ENCODE data around the gene ARL5A. TPM values are rescaled to one million over a fixed set of nuclear protein-coding genes. Genes with fewer than 3 reads are reported as not detected.

ARL5A gene
- total and polyA plus RNA-seq, 2 of the 4 experiments (the other 2 are of a cell fraction): 22.3 to 45.5 TPM

- dilution Hi-C loops (cut with HindIII; ENCODE audit: low sequenced_read_pairs, unreplicated experiment) (no loop called here), in situ Hi-C loops (cut with MboI; ENCODE audit: low sequenced_read_pairs) (no loop called here), intact Hi-C loops (cut with micrococcal nuclease) (no loop called here)
- no peak overlapping the region for H3K4me3 ChIP-seq (ENCODE audit: insufficient read depth, low read depth, low read length)
- H3K9ac ChIP-seq (ENCODE audit: low read depth, low read length): no peak overlapping the region
- no peak overlapping the region for H3K27ac ChIP-seq (ENCODE audit: insufficient read depth, low read length)
- no peak overlapping the region for H3K18ac ChIP-seq (ENCODE audit: low read depth, low read length)
- H3K36me3 ChIP-seq (ENCODE audit: control insufficient read depth, insufficient read depth, low read length): no peaks in the 10 kb centered on the region
- H3K4me2 ChIP-seq (ENCODE audit: low read depth, low read length): no peak overlapping the region
- no peak overlapping the region for H3K56ac ChIP-seq (ENCODE audit: extremely low read depth, insufficient read depth, low read length)
- H2BK120ac ChIP-seq (ENCODE audit: low read depth, low read length): no peak overlapping the region
- no peaks in the 10 kb centered on the region; the same call in 1 of the 2 replicates for H3K27me3 ChIP-seq (ENCODE audit: control insufficient read depth, insufficient read depth, low read length)
- H2BK5ac ChIP-seq (ENCODE audit: low read depth, low read length, poor library complexity, severe bottlenecking): no peak overlapping the region
- H4K20me1 ChIP-seq (ENCODE audit: insufficient read depth, low read length): no peaks in the 10 kb centered on the region
- no peak for ATAC-seq (ENCODE audit: low read depth)
- TF ChIP-seq CEBPB (IDR thresholded peaks at IDR 0.05; ENCODE audit: low read depth, low read length): no peak
- TF ChIP-seq RCOR1 (IDR thresholded peaks at IDR 0.05; ENCODE audit: insufficient replicate concordance, low read length): no peak
- TF ChIP-seq RAD21 (IDR thresholded peaks at IDR 0.05; ENCODE audit: low read length): no peak
- no peak for TF ChIP-seq ELK1 (IDR thresholded peaks at IDR 0.05; ENCODE audit: borderline replicate concordance, low read depth, low read length)
- TF ChIP-seq MAZ (IDR thresholded peaks at IDR 0.05; ENCODE audit: borderline replicate concordance, low read depth, low read length): no peak
- TF ChIP-seq, protein P1, sequence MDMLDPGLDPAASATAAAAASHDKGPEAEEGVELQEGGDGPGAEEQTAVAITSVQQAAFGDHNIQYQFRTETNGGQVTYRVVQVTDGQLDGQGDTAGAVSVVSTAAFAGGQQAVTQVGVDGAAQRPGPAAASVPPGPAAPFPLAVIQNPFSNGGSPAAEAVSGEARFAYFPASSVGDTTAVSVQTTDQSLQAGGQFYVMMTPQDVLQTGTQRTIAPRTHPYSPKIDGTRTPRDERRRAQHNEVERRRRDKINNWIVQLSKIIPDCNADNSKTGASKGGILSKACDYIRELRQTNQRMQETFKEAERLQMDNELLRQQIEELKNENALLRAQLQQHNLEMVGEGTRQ (IDR thresholded peaks at IDR 0.05; ENCODE audit: low read depth, low read length): no peak
- TF ChIP-seq NFE2L2 (IDR thresholded peaks at IDR 0.05; ENCODE audit: low read depth, low read length): no peak
- no peak for TF ChIP-seq BHLHE40 (IDR thresholded peaks at IDR 0.05; ENCODE audit: low read depth, low read length)
- TF ChIP-seq POLR2A (IDR thresholded peaks at IDR 0.05; ENCODE audit: low read depth, low read length): no peak
- TF ChIP-seq MAFK (IDR thresholded peaks at IDR 0.05; ENCODE audit: low read depth, low read length): no peak
- TF ChIP-seq MXI1 (IDR thresholded peaks at IDR 0.05; ENCODE audit: borderline replicate concordance, low read depth, low read length): no peak
- TF ChIP-seq SMC3 (IDR thresholded peaks at IDR 0.05; ENCODE audit: low read depth, low read length): no peak
- TF ChIP-seq, protein P2, sequence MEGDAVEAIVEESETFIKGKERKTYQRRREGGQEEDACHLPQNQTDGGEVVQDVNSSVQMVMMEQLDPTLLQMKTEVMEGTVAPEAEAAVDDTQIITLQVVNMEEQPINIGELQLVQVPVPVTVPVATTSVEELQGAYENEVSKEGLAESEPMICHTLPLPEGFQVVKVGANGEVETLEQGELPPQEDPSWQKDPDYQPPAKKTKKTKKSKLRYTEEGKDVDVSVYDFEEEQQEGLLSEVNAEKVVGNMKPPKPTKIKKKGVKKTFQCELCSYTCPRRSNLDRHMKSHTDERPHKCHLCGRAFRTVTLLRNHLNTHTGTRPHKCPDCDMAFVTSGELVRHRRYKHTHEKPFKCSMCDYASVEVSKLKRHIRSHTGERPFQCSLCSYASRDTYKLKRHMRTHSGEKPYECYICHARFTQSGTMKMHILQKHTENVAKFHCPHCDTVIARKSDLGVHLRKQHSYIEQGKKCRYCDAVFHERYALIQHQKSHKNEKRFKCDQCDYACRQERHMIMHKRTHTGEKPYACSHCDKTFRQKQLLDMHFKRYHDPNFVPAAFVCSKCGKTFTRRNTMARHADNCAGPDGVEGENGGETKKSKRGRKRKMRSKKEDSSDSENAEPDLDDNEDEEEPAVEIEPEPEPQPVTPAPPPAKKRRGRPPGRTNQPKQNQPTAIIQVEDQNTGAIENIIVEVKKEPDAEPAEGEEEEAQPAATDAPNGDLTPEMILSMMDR (conservative IDR thresholded peaks at IDR 0.05; ENCODE audit: low read depth, low read length): no peak
- no peak for TF ChIP-seq FOS (IDR thresholded peaks at IDR 0.05; ENCODE audit: low read depth, low read length)
- TF ChIP-seq CHD1 (IDR thresholded peaks at IDR 0.05; ENCODE audit: low read depth, low read length): no peak
- no peak for TF ChIP-seq RFX5 (IDR thresholded peaks at IDR 0.05; ENCODE audit: low read depth, low read length)
- no peaks in the 10 kb centered on the region for H3K9me3 ChIP-seq (ENCODE audit: control insufficient read depth, insufficient read depth, low read length)
- no peak overlapping the region for H2AK5ac ChIP-seq (ENCODE audit: low read depth, low read length)
- no peak overlapping the region for H2BK20ac ChIP-seq (ENCODE audit: low read depth, low read length)
- POLR2A ChIA-PET (ENCODE audit: unreplicated experiment): no interaction called here
- H3K79me1 ChIP-seq (ENCODE audit: low read depth in 1 of 2, low read length in 2 of 2): no peaks in the 10 kb centered on the region
- no peak overlapping the region for H2BK15ac ChIP-seq (ENCODE audit: low read depth, low read length)
- CTCF ChIA-PET: no interaction called here
- H3K9me1 ChIP-seq (ENCODE audit: insufficient read depth, low read length): no peaks in the 10 kb centered on the region
- H4K91ac ChIP-seq (ENCODE audit: insufficient read depth, low read depth, low read length): no peak overlapping the region
- no peak for DNase-seq
- no peak overlapping the region for H4K8ac ChIP-seq (ENCODE audit: low read depth in 2 of 2, low read length in 2 of 2)
- no peak overlapping the region for H2AFZ ChIP-seq (replicated peaks; ENCODE audit: low read length, poor library complexity)
- no TSS peak for BruUV-seq (replicated peaks)
- no peak overlapping the region for H3K4ac ChIP-seq (ENCODE audit: low read depth, low read length)
- H4K5ac ChIP-seq (ENCODE audit: low read depth, low read length): no peak overlapping the region
- no peak overlapping the region for H3K14ac ChIP-seq (replicated peaks; ENCODE audit: low read depth, low read length)
- no peaks in the 10 kb centered on the region for H3K4me1 ChIP-seq (ENCODE audit: control insufficient read depth, insufficient read depth, low read length)
- no peak overlapping the region for H2AK9ac ChIP-seq (replicated peaks; ENCODE audit: low read depth, low read length, poor library complexity)
- no peak overlapping the region for H3K23ac ChIP-seq (ENCODE audit: low read depth, low read length)
Observed at GRCh38 chr2:151753540-151753939, 74.7 kb downstream of the ARL5A start.

Data from IMR-90 (cell line).